HG03066 (cell line): ENCODE results near the gene TAS2R38.

Source experiments
- ATAC-seq: cut with Tn5 transposase; IDR thresholded peaks from one replicate; pipeline ENCODE4 v1.9.1; 2021; ENCODE audit warnings: low read depth; ENCODE audit not compliant: unreplicated experiment

The TAS2R38 gene

GRCh38 chr7:141976524-141977245, 3.1 kb upstream of the TAS2R38 start:
- no peak for ATAC-seq

DNA sequence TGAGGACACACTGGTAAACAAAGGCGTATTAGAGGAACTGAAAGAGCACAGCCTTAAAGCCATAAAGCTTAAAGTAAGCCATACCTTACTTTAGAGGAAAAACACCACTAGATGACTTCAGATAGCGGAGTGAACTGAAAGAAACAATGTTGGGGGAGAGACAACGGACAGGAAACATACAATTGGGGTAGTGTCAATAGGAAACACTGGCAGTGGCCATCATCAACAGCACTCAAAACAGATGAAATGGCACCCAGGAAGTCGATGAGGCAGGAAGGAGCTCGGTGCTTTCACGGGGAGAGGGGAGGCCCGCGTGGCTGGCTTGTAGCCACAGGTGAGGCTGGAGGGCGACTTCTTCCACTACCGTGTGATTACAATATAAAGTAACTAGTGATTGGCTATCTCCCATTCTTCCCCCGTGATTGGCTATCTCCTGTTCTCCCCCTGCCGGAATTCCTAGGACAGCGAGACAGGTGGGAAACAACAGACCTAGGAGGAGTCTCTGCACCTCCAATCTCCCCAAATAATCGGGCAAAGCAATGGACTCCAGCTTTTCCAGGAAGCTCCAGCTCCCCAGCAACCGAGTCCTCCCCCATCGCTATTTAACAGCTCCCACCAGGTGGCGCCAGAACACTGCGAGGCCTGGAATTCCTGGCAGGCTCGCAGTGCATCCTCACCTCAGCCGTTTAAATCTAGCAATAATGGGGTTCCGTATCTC, 2.4 kb upstream of the TAS2R38 start:
- ATAC-seq = peak; percentile 78

DNA sequence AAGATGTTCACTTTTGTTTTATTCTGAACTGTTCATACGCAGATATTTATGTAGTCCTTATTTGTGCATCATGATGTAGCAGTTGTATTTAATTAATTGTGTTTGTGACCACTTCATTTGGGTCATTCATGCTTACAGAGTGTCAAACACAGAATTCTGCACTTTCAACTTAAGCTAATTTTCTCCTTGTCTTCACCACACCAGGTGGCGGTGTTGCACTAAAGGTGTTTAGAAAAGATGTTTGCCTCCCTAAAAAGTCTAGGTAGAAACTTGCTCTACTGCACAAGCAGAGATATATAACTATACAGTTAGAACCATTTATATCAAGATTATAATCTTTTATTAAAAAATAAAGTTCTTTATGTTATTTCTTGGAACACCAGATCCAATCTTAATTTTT, 1.3 kb upstream of the TAS2R38 start:
- ATAC-seq = no peak

- peak; percentile 70 for ATAC-seq
Observed at GRCh38 chr7:141960687-141961422, 12.7 kb downstream of the TAS2R38 start.

DNA sequence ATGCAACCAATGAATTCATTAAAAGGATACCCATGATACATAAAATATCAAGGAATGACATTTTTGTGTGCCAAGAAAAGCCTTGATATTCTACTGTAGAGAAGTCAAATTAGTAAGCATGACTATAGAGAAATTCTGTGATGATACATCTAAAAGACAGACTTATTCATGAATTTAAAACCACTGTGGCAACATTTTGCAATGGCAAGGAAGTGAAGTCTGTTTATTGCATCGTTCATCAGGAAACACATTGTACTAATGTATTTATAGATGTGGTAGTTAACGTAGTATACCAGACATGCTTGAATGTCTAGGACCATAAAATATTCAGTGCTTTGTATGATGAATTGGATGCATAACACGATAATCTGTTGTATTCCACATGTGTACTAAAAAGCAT, 17.5 kb downstream of the TAS2R38 start:
- ATAC-seq = no peak

DNA sequence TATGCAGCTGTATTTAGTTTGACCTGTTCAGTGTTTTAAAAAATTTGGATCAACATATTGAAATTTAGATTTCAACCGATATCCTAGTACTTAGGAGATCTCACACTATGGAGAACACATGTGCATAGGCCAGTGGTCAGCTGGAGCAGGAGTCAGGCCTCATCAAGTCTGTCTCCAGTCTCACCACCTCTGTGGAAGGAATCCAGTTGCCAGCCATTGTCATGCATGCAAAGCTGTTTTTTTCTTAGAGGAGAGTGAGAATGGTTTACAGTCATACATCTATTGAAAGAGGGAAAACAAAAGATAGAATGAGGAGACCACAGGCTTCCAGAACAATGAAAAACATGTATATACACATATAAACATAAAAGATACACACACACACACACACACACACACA, 19.2 kb downstream of the TAS2R38 start:
- no peak for ATAC-seq

DNA sequence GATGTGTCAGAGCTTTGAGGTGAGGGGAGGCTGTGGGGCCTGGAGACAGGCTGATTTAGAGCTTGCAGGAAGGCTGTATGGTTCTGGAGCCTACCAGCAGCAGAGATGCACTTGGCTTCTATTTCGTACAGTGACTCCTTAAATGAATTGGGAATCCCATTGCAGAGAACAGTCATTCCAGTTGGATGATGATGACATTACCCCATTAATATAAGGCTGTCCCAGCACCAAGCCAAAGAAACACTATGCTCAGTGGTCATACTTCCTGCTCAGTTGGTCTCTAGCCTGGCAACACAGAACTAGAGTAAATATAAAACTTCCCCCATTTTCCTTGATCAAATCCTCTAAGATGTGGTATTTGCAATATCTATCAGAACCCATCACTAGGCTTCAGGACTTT, 21.1 kb downstream of the TAS2R38 start:
- no peak for ATAC-seq

DNA sequence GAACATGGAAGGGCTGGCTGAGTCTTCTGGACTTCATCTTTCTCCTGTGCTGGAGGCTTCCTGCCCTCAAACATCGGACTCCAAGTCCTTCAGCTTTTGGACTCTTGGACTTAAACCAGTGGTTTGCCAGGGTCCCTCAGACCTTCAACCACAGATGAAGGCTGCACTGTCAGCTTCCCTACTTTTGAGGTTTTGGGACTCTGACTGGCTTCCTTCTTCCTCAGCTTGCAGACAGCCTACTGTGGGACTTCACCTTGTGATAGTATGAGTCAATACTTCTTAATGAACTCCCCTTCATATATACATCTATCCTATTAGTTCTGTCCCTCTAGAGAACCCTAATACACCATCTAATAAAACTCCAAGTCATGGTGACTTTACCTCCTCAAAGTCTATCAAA, 22.8 kb downstream of the TAS2R38 start:
- no peak for ATAC-seq

DNA sequence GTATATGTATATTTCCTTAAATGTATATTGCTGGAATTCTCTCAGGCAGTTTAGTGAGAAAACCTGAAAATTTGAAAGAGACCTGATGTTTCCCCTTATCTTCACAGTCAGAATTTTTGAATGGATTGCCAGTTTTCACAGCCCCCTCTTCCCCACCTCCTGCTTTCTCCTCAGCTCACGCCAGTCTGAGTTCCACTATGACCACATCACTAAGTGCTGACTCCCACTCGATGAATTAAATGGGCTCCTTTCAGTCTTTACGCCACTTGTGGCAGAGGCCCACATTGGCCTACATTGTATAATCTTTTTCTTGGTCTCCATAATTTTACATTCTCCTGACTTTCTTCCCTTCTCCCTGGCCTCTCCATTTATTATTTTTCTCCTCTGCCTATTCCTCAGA, 23.7 kb downstream of the TAS2R38 start:
- ATAC-seq = no peak

DNA sequence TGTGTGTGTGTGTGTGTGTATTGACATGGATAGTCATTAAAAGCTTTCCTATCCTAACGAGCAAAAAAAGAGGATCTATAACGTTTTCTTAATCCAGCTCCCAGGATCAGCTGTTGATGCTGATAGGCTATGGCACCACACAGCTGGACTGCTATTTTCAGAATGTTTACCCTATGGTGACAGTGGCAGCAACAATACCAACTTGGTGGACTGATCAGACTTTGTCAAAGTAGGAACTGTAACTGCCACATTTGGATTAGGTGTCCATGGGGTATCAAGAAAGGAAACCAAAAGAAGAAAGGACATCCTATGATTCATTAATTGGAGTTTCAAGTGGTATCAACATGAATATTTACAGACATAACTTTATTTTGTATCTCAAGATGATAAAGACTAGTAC, 24.1 kb downstream of the TAS2R38 start:
- ATAC-seq = no peak

GRCh38 chr7:141949021-141949420, 24.6 kb downstream of the TAS2R38 start:
- no peak for ATAC-seq

DNA sequence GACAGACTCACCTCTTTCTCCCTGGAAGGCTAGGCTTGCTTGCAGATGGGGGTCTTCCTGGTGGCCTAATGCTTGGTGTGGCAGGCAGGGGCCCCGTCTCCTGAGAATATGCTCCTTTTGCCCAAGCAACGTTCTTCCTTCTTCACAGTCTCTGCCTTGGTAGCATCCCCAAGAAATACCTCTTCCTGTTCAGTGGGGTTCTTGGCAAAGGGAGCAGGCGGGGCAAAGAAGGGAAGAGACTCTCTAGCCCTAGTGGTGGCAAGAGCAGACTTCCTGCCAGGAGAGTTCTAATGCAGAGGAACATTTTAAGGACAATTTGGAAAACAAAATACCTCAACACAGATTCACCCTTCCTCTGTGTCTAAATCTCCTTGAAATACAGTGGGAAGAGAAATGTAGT, 26.8 kb downstream of the TAS2R38 start, which contains the start of gene CLEC5A:
TSS of gene CLEC5A (minus strand) at position 179 of the 400 bp plus-strand sequence. CDS start 682 bp downstream, outside the sequence.
- no peak for ATAC-seq

- ATAC-seq = no peak
Observed at GRCh38 chr7:141945356-141945755, 28.2 kb downstream of the TAS2R38 start.

DNA sequence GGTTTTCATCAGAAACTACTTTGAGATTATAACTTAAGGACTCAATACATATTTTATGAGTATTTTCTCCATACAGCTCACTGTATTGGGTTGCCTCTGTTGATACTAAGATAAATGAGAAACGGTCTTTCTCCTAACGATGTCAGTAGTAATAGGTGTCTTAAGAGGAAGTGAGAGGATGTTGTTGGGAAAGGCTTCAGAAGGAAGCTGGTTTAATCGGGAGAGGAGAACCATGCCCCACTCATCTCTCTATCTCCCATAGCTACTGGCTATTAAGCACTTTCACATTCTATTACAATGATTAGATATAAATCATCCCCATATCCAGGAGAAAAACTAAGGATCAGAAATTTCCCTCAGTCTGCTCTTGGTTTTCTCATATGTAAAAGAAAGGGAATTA, 28.8 kb downstream of the TAS2R38 start:
- ATAC-seq = no peak

- no peak for ATAC-seq
Observed at GRCh38 chr7:141943846-141944245, 29.7 kb downstream of the TAS2R38 start.

DNA sequence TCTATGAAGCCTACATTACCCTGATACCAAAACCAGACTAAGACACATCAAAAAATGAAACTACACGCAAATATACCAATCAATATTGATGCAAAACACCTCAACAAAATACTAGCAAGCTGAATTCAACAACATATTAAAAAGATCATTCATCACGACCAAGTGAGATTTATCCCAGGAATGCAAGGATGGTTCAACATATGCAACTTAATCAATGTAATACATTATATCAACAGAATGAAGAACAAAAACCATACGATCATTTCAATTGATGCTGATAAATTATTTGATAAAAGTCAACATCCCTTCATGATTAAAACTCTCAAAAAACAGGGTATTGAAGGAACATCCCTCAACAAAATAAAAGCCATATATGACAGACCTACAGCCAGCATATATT, 32.5 kb downstream of the TAS2R38 start:
- no peak for ATAC-seq

DNA sequence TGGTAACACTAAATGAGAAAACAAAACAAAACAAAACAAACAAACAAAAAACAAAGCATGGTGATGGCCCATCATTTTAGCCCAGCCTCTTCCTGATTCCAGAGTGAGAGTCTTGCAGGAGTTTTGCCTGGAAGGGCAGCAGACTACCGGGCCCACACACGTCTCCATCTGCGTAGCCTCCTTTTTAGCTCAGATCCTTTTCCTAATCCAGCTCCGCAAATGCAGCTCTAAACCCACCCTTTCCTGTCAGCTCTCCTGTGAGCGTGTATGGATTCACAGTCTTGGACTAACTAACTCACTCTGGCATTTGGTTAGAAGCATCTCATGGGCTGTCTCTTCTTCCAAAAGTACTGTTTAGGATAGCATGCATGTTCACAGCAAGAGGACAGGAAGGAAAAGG, 43.4 kb downstream of the TAS2R38 start:
- ATAC-seq = no peak

- no peak for ATAC-seq
Observed at GRCh38 chr7:141928845-141929195, 44.8 kb downstream of the TAS2R38 start.

GRCh38 chr7:141928146-141928844, 45.3 kb downstream of the TAS2R38 start:
- no peak for ATAC-seq
